GM21786 (cell line): ENCODE data around the gene SV2A.

Source experiments
- ATAC-seq: cut with Tn5 transposase; IDR thresholded peaks from one replicate; pipeline ENCODE4 v1.9.1; 2021; ENCODE audit not compliant: unreplicated experiment

Gene SV2A

GRCh38 chr1:149931212-149931790 lies 13.7 kb upstream of the SV2A start:
- ATAC-seq: no peak

DNA sequence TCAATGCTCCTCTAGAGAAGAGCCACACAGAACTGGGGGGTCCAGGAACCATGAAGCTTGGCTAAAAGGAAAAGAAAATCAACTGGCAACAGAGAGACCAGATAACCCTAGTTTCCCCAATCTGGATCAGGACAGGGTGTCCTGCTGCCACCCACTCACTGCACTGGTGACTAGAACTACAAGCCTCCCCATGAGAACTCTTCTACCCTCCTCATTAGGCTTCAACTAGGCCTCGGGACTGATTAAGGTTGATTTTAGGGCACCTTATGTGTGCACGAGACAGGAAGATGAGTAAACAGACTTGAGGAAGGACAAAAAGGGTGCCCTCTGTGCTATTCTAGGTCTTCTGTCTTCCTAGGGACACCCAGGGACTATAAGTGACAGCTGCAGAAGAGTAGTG lies 12.2 kb upstream of the SV2A start:
- ATAC-seq: no peak

GRCh38 chr1:149928401-149928724 lies 10.7 kb upstream of the SV2A start:
- ATAC-seq: no peak

DNA sequence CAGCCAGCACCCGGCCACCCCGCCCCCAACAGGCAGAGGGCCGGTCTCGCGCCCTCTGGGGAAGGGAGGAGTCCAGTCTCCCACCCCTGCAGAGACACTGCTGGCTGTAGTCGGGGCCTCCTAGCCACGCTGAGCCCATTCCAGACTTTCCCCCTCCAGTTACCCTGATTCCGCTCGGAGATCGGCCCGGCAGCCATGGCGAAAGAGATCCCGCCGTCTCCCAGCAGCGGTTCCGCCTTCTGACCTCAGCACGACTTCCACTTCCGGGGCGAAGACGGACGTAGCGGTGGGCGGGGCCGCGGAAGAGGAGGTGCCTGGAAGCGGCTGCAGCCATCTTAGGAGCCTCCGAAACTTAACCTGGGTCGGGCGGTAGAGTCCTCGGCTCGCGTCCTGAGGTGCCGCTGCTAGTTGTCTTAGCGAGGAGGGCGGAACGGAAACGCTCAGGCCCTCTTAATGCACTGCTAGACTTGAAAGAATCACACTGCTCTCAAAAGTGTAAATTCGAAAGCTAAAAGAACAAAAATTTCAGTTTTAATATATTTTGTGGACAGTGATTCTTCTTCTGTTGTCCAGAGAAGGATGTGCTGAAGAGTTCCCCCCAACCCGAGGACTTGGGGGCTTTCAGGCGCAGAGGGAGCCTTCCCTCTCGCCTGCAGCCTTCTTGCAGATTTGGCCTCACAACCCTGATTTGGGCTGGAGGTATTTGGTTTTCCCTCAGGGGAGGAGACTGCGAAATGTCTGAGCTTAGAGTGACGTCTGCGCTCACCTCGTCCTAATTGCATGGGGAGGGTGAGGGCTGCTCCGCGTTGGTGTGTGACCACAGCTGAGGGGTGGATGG lies 10.1 kb upstream of the SV2A start, which contains the start of gene SF3B4:
TSS of gene SF3B4 (minus strand) at position 241 of the 838 bp plus-strand sequence. CDS start at position 197, 44 bp downstream.
- peak; percentile 92 for ATAC-seq

DNA sequence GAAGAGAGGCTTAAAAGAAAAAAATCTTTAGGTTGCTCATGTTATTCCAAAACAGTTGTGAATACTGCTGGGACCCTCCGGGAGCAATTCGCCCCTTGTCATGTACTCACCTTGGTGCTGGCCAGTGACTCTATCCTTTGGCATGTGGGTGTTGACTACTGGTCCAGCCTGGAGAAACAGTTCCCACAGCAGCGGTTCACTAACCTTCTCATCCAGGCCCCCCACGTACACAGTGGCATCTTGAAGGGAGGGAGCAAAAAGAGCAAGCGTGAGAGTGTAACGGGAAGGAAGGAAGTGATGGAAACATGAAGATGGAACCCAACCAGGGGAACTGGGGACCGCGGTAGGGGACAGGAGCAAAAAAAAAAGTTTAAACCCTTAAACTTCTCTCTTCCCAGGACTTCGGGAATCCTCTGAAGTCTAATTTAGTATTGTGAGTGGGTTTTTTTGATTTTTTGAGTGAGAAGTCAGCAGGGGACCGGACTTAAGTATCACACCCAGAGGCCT lies 9.5 kb upstream of the SV2A start:
- ATAC-seq: no peak

DNA sequence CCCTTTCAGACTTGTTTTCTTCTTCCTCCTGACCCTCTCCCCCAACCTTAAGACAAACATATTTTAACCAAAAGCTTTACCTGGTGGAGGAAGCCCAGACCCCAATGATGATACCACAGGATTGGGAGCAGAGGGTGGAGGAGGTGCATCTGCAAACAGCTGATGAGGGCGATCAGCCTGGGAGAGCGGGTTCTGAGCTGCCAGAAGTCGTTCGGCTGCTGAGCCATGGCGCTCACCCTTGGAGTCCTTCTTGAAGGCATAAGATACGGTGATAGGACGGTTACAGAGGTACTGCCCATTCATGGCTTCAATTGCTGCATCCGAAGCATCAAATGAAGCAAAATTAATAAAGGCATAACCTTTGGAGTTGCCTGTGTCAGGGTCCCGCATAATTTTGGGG lies 8.7 kb upstream of the SV2A start:
- no peak for ATAC-seq

DNA sequence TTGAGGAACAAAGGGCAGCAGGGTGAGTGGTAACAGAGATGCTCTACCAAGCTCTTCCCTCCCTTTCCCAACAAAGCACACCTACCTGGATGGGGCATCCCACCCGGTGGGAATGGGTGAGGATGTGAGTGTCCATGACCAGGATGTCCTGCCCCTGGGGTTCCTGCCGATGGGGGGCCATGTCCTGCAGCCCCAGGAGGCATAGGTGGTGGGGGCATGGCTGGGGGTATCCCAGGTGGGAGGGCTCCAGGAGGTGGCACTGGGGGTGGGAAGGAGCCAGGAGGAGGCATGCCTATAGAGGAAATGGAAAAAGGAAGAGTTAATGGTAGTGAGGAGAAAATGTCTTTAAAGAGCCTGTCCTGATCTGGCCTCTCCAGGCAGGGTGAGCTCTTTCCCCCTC lies 8.1 kb upstream of the SV2A start:
- ATAC-seq: no peak

- ATAC-seq: no peak
Observed at GRCh38 chr1:149925345-149925744, 7.7 kb upstream of the SV2A start.

- no peak for ATAC-seq
Observed at GRCh38 chr1:149923626-149924025, 6.0 kb upstream of the SV2A start.

- ATAC-seq: no peak
Observed at GRCh38 chr1:149916898-149917252, 769 bp downstream of the SV2A start.

GRCh38 chr1:149916193-149916897 lies 1.3 kb downstream of the SV2A start:
- no peak for ATAC-seq

DNA sequence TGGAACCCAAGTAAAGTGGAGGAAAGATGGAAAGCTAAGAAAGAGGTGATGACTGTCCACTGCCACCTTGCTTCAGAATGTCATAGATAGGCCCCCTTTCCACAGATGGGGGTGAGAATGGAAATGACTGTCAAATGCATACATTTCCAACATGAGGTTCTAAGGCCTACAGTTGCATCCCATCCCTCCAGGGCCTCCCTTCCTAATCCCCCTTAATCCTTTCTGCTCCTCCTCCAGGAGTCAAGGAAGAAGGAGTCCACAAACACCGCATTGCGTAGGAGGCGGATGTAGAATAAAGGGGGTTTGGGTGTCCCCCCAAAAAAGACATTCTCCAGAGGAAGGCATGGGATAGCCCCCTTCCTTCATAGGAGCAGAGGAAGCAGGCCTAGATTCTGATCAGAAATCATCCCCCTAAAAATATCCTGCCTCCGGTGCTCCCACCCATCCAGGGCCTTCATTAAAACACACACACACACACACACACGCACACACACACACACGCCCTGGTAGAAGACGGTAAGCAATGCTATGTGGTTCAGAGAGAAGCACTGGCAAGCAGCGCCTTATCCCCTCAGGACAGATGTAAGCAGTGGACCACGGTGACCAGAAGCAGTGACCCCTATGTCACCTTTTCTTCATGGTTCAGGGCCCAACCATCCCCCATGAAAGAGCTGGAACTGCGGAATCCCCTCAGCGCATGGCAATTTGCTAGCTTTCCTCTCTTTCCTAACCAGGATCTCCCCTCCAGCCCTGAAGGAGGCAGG lies 2.0 kb downstream of the SV2A start:
- ATAC-seq: no peak

- no peak for ATAC-seq
Observed at GRCh38 chr1:149914545-149914944, 3.1 kb downstream of the SV2A start.

- ATAC-seq: no peak
Observed at GRCh38 chr1:149906570-149907075, 11.0 kb downstream of the SV2A start.

- no peak for ATAC-seq
Observed at GRCh38 chr1:149903836-149904491, 13.7 kb downstream of the SV2A start.

- ATAC-seq: peak; percentile 95
Observed at GRCh38 chr1:149899460-149900284, 18.0 kb downstream of the SV2A start, which contains the start of gene BOLA1. Gene BOLA1 (plus strand): TSS chr1:149899568. CDS start chr1:149900060, 492 bp downstream.

GRCh38 chr1:149896575-149896974 lies 21.1 kb downstream of the SV2A start:
- no peak for ATAC-seq

DNA sequence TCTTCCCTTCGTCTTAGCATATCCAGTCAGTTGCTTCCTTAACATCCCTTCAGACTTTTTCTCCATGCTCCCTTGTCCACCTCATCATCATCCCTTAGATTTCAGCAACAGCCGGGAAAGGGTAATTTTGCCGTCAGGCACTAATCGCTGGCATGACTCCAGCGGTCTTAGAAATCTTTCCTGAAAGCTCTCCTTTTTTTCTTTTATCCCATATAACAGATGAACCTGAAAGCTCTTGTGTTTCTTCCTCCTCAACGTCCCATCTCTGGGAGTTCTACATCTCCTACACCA lies 28.7 kb downstream of the SV2A start:
- no peak for ATAC-seq

GRCh38 chr1:149888247-149888998 lies 29.2 kb downstream of the SV2A start:
- ATAC-seq: peak; percentile 14
